ENCODE results near the gene MLLT3.

The MLLT3 gene

GRCh38 chr9:20496328-20496727, 126.0 kb downstream of the MLLT3 start:
- no peak for DNase-seq (ENCODE audit: low read depth, low spot score)
- in situ Hi-C loops (cut with HindIII; ENCODE audit: low sequenced_read_pairs): no loop called here
- TF ChIP-seq, protein P1, sequence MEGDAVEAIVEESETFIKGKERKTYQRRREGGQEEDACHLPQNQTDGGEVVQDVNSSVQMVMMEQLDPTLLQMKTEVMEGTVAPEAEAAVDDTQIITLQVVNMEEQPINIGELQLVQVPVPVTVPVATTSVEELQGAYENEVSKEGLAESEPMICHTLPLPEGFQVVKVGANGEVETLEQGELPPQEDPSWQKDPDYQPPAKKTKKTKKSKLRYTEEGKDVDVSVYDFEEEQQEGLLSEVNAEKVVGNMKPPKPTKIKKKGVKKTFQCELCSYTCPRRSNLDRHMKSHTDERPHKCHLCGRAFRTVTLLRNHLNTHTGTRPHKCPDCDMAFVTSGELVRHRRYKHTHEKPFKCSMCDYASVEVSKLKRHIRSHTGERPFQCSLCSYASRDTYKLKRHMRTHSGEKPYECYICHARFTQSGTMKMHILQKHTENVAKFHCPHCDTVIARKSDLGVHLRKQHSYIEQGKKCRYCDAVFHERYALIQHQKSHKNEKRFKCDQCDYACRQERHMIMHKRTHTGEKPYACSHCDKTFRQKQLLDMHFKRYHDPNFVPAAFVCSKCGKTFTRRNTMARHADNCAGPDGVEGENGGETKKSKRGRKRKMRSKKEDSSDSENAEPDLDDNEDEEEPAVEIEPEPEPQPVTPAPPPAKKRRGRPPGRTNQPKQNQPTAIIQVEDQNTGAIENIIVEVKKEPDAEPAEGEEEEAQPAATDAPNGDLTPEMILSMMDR (IDR thresholded peaks at IDR 0.05; ENCODE audit: low read depth, low read length): no peak
- H3K4me3 ChIP-seq (ENCODE audit: low read depth, low read length): no peak overlapping the region

DNA sequence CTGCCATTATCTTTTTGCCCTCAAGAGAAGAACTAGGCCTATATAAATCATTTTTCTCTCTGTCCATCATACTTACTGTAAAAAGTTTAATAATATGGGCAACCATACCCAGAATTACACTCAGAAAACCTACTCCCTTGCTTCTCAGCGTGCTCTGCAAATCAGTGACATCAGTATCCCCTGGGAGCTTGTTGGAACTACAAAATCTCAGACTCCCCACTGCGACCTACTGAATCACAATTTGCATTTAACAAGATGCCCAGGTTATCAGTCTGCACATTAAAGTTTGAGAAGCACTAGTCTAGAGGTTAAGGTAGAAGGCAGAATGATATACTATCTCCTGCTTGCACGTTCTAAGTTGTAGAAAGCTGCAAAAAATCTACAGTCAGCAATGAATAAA, 127.2 kb downstream of the MLLT3 start:
- no peak overlapping the region for H3K4me3 ChIP-seq (ENCODE audit: low read depth, low read length)
- in situ Hi-C loops (cut with HindIII; ENCODE audit: low sequenced_read_pairs): no loop called here
- TF ChIP-seq, protein P1 (IDR thresholded peaks at IDR 0.05; ENCODE audit: low read depth, low read length): no peak
- no peak for DNase-seq (ENCODE audit: low read depth, low spot score)

GRCh38 chr9:20494035-20494434, 128.3 kb downstream of the MLLT3 start:
- TF ChIP-seq, protein P1 (IDR thresholded peaks at IDR 0.05; ENCODE audit: low read depth, low read length): no peak
- no peak overlapping the region for H3K4me3 ChIP-seq (ENCODE audit: low read depth, low read length)
- in situ Hi-C loops (cut with HindIII; ENCODE audit: low sequenced_read_pairs): no loop called here
- DNase-seq (ENCODE audit: low read depth, low spot score): no peak

- in situ Hi-C loops (cut with HindIII; ENCODE audit: low sequenced_read_pairs): no loop called here
- TF ChIP-seq, protein P1 (IDR thresholded peaks at IDR 0.05; ENCODE audit: low read depth, low read length): no peak
- DNase-seq (ENCODE audit: low read depth, low spot score): no peak
Observed at GRCh38 chr9:20492772-20493171, 129.5 kb downstream of the MLLT3 start.

DNA sequence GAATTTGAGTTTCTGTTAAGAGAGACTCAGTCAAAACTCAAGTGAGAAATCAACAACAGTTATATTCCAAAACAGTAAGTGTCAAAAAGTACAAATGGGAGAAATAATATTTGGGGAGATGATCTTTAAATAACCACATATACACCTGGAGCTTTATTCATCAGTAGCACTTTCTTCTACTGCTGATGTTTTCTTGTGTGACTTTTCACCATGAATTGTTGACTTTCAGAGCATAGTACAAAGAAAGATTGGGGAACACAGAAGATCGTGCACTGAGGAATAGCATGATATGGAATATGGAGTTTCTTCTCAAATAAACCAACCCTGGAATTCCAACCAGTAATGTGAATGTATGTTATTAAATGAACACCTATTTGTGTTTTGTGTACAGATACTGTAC, 130.7 kb downstream of the MLLT3 start:
- no peak for DNase-seq (ENCODE audit: low read depth, low spot score)
- TF ChIP-seq, protein P1 (IDR thresholded peaks at IDR 0.05; ENCODE audit: low read depth, low read length): no peak
- in situ Hi-C loops (cut with HindIII; ENCODE audit: low sequenced_read_pairs): no loop called here
- H3K4me3 ChIP-seq (ENCODE audit: low read depth, low read length): no peak overlapping the region

More at GRCh38 chr9:20492772-20493171, 129.5 kb downstream of the MLLT3 start:
- no peak overlapping the region for H3K4me3 ChIP-seq (ENCODE audit: low read depth, low read length)

GRCh38 chr9:20490246-20490834, 132.0 kb downstream of the MLLT3 start:
- no peak overlapping the region for H3K4me3 ChIP-seq (ENCODE audit: low read depth, low read length)
- TF ChIP-seq, protein P1 (IDR thresholded peaks at IDR 0.05; ENCODE audit: low read depth, low read length): no peak
- DNase-seq (ENCODE audit: low read depth, low spot score): no peak
- in situ Hi-C loops (cut with HindIII; ENCODE audit: low sequenced_read_pairs): no loop called here
